ENCODE results near the gene DNAJC3.

Gene DNAJC3

GRCh38 chr13:95642999-95643398, 33.9 kb upstream of the DNAJC3 start:
- Histone ChIP-seq H3K27ac (no peak overlapping the region), H3K9ac (ENCODE audit: insufficient read length) (no peak overlapping the region), H3K4me3 (no peak overlapping the region), H3K36me3 (ENCODE audit: insufficient read depth, low read length) (no peaks in the 10 kb centered on the region), H3K9me3 (ENCODE audit: low read depth, low read length) (no peaks in the 10 kb centered on the region)
- TF ChIP-seq POLR2AphosphoS5 (IDR thresholded peaks at IDR 0.05; ENCODE audit: borderline replicate concordance, low read depth, low read length) (no peak), EZH2 (IDR thresholded peaks at IDR 0.05) (no peak), FOXP2 (optimal IDR thresholded peaks at IDR 0.05; ENCODE audit: control extremely low read depth, extremely low read length, insufficient read depth) (no peak)
- DNase-seq (ENCODE audit: low read depth, low spot score) = no peak

- Histone ChIP-seq H3K27ac (no peak overlapping the region), H3K9me3 (ENCODE audit: low read depth, low read length) (no peaks in the 10 kb centered on the region), H3K36me3 (ENCODE audit: insufficient read depth, low read length) (no peaks in the 10 kb centered on the region), H3K9ac (ENCODE audit: insufficient read length) (no peak overlapping the region), H3K4me3 (no peak overlapping the region)
- DNase-seq (ENCODE audit: low read depth, low spot score) = no peak
- TF ChIP-seq EZH2 (IDR thresholded peaks at IDR 0.05) (no peak), POLR2AphosphoS5 (IDR thresholded peaks at IDR 0.05; ENCODE audit: borderline replicate concordance, low read depth, low read length) (no peak), FOXP2 (optimal IDR thresholded peaks at IDR 0.05; ENCODE audit: control extremely low read depth, extremely low read length, insufficient read depth) (no peak)
Measured at GRCh38 chr13:95643571-95643935, 33.4 kb upstream of the DNAJC3 start.

- no peak for TF ChIP-seq FOXP2 (optimal IDR thresholded peaks at IDR 0.05; ENCODE audit: control extremely low read depth, extremely low read length, insufficient read depth)
- TF ChIP-seq EZH2 (IDR thresholded peaks at IDR 0.05) = no peak
- no peak for TF ChIP-seq POLR2AphosphoS5 (IDR thresholded peaks at IDR 0.05; ENCODE audit: borderline replicate concordance, low read depth, low read length)
- no peaks in the 10 kb centered on the region for H3K9me3 ChIP-seq (ENCODE audit: low read depth, low read length)
- H3K27ac ChIP-seq = no peak overlapping the region
- DNase-seq (ENCODE audit: low read depth, low spot score) = no peak
- no peak overlapping the region for H3K9ac ChIP-seq (ENCODE audit: insufficient read length)
- H3K4me3 ChIP-seq = peak overlapping the region; percentile 30
- no peaks in the 10 kb centered on the region for H3K36me3 ChIP-seq (ENCODE audit: insufficient read depth, low read length)
Measured at GRCh38 chr13:95643936-95644598, 32.9 kb upstream of the DNAJC3 start.

- Histone ChIP-seq H3K27ac (no peak within 1 kb of the TSS), H3K9me3 (ENCODE audit: low read depth, low read length) (no peaks in the 10 kb centered on the region), H3K9ac (ENCODE audit: insufficient read length) (no peak within 1 kb of the TSS), H3K4me3 (peak within 1 kb of the TSS; percentile 30), H3K36me3 (ENCODE audit: insufficient read depth, low read length) (no peaks in the 10 kb centered on the region)
- DNase-seq (ENCODE audit: low read depth, low spot score) = no peak
- TF ChIP-seq FOXP2 (optimal IDR thresholded peaks at IDR 0.05; ENCODE audit: control extremely low read depth, extremely low read length, insufficient read depth) (no peak), POLR2AphosphoS5 (IDR thresholded peaks at IDR 0.05; ENCODE audit: borderline replicate concordance, low read depth, low read length) (no peak), EZH2 (IDR thresholded peaks at IDR 0.05) (peak; percentile 85)
Measured at GRCh38 chr13:95644601-95645052, 32.3 kb upstream of the DNAJC3 start, which contains the start of gene DZIP1. TSS of gene DZIP1 (minus strand) at chr13:95644706. CDS start at chr13:95642029, 2,677 bp downstream.

- H3K9ac ChIP-seq (ENCODE audit: insufficient read length) = no peak overlapping the region
- H3K27ac ChIP-seq = no peak overlapping the region
- DNase-seq (ENCODE audit: low read depth, low spot score) = no peak
- TF ChIP-seq EZH2 (IDR thresholded peaks at IDR 0.05) (no peak), POLR2AphosphoS5 (IDR thresholded peaks at IDR 0.05; ENCODE audit: borderline replicate concordance, low read depth, low read length) (no peak), FOXP2 (optimal IDR thresholded peaks at IDR 0.05; ENCODE audit: control extremely low read depth, extremely low read length, insufficient read depth) (no peak)
- no peaks in the 10 kb centered on the region for H3K36me3 ChIP-seq (ENCODE audit: insufficient read depth, low read length)
- H3K9me3 ChIP-seq (ENCODE audit: low read depth, low read length) = no peaks in the 10 kb centered on the region
- H3K4me3 ChIP-seq = no peak overlapping the region
Measured at GRCh38 chr13:95647321-95647720, 29.6 kb upstream of the DNAJC3 start.

GRCh38 chr13:95650696-95651095, 26.2 kb upstream of the DNAJC3 start:
- Histone ChIP-seq H3K4me3 (no peak overlapping the region), H3K9ac (ENCODE audit: insufficient read length) (no peak overlapping the region), H3K9me3 (ENCODE audit: low read depth, low read length) (no peaks in the 10 kb centered on the region), H3K36me3 (ENCODE audit: insufficient read depth, low read length) (no peaks in the 10 kb centered on the region), H3K27ac (no peak overlapping the region)
- no peak for DNase-seq (ENCODE audit: low read depth, low spot score)
- TF ChIP-seq FOXP2 (optimal IDR thresholded peaks at IDR 0.05; ENCODE audit: control extremely low read depth, extremely low read length, insufficient read depth) (no peak), EZH2 (IDR thresholded peaks at IDR 0.05) (no peak), POLR2AphosphoS5 (IDR thresholded peaks at IDR 0.05; ENCODE audit: borderline replicate concordance, low read depth, low read length) (no peak)

GRCh38 chr13:95652244-95652764, 24.6 kb upstream of the DNAJC3 start:
- no peak overlapping the region for H3K9ac ChIP-seq (ENCODE audit: insufficient read length)
- no peaks in the 10 kb centered on the region for H3K36me3 ChIP-seq (ENCODE audit: insufficient read depth, low read length)
- H3K4me3 ChIP-seq = no peak overlapping the region
- no peak for DNase-seq (ENCODE audit: low read depth, low spot score)
- TF ChIP-seq EZH2 (IDR thresholded peaks at IDR 0.05) (no peak), POLR2AphosphoS5 (IDR thresholded peaks at IDR 0.05; ENCODE audit: borderline replicate concordance, low read depth, low read length) (no peak), FOXP2 (optimal IDR thresholded peaks at IDR 0.05; ENCODE audit: control extremely low read depth, extremely low read length, insufficient read depth) (no peak)
- no peaks in the 10 kb centered on the region for H3K9me3 ChIP-seq (ENCODE audit: low read depth, low read length)
- H3K27ac ChIP-seq = no peak overlapping the region

GRCh38 chr13:95652821-95653220, 24.1 kb upstream of the DNAJC3 start:
- TF ChIP-seq EZH2 (IDR thresholded peaks at IDR 0.05) (no peak), FOXP2 (optimal IDR thresholded peaks at IDR 0.05; ENCODE audit: control extremely low read depth, extremely low read length, insufficient read depth) (no peak), POLR2AphosphoS5 (IDR thresholded peaks at IDR 0.05; ENCODE audit: borderline replicate concordance, low read depth, low read length) (no peak)
- H3K9ac ChIP-seq (ENCODE audit: insufficient read length) = no peak overlapping the region
- no peaks in the 10 kb centered on the region for H3K36me3 ChIP-seq (ENCODE audit: insufficient read depth, low read length)
- no peak overlapping the region for H3K4me3 ChIP-seq
- H3K27ac ChIP-seq = no peak overlapping the region
- DNase-seq (ENCODE audit: low read depth, low spot score) = no peak
- no peaks in the 10 kb centered on the region for H3K9me3 ChIP-seq (ENCODE audit: low read depth, low read length)

All from SK-N-MC (cell line).